Cardiac septum (tissue), 1 donor: ENCODE results near the gene ASCC3. TPM values are rescaled to one million over a fixed set of nuclear protein-coding genes. Genes with fewer than 3 reads are reported as not detected.
"Not testable (repeated sequence)": the region's sequence is repeated elsewhere in the genome, so short reads cannot be mapped to it uniquely, and the experiment has no call there.

Experiments
- DNase-seq: peaks from one replicate; pipeline ENCODE4 v3.0.0-alpha.2; 2020; ENCODE audit warnings: low spot score
- intact Hi-C: fragments of 100-400 bp; cut with DNase I; formaldehyde crosslinking; loops from one replicate; pipeline ENCODE4 v1.14.0; 2022
- total RNA-seq: library from RNA; stranded (reverse); fragmentation: NEBNext Ultra II Directional; extraction: Animal tissue kit (Norgen Biotek cat#: 25700); gene quantifications from one replicate; pipeline ENCODE4 v1.2.1, GENCODE V29; 2021
- donor health status: DM: no; HTN: no; CAD: no.

Gene ASCC3
- total RNA-seq, 1 donor from 2014 or later, result 24.4 TPM

DNA sequence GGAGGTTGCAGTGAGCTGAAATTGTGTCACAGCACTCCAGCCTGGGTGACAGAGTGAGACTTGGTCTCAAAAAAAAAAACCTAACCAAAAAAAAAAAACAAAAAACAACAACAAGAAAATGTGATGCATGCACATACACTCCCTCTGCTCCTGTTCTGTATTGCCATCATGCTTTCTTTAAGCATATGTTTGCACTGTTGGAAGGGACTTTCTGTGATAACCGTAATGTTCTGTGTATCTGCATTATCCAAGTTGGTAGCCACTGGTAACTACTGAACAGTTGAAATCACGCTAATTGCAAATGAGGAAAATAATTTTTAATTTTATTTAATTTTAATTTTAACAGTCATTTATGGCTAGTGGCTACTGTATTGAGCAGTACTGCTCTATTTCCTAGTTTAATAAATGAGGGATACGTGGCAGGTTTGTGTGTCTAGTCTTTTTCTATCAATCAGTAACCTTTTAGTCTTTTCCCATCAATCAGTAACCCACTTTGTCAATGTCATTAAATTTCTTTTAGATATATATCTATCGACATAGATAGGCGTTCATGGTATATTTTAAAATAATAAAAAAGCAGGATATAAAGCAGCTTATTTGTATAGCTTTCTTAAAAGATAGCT is 135.6 kb downstream of the ASCC3 start:
- no peak for DNase-seq
- intact Hi-C loops, result no loop called here

DNA sequence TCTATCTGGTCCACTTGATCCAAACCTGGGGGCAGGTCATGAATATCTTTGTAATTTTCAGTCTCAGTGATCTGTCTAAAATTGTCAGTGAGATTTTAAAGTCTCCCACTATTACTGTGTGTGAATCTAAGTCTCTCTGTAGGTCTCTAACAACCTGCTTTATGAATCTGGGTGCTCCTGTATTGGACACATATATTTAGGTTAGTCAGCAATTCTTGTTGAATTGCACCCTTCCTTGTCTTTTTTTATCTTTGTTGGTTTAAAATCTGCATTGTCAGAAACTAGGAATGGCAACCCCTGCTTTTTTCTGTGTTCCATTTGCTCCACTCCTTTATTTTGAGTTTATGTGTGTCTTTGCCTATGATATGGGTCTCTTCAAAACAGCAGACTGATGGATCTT is 140.7 kb downstream of the ASCC3 start:
- intact Hi-C loops, result no loop called here
- no peak for DNase-seq

DNA sequence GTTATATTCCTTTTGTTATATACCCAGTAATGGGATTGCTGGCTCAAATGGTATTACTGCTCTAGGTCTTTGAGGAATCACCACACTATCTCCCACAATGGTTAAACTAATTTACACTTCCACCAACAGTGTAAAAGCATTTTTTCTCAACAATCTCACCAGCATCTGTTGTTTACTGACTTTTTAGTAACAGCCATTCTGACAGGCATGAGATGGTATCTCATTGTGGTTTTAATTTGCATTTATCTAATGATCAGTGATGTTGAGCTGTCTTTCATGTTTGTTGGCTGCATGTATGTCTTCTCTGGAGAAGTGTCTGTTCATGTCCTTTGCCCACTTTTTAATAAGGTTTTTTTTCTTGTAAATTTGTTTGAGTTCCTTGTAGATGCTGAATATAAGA is 143.4 kb downstream of the ASCC3 start:
- intact Hi-C loops, DNase-seq: not testable (repeated sequence)

DNA sequence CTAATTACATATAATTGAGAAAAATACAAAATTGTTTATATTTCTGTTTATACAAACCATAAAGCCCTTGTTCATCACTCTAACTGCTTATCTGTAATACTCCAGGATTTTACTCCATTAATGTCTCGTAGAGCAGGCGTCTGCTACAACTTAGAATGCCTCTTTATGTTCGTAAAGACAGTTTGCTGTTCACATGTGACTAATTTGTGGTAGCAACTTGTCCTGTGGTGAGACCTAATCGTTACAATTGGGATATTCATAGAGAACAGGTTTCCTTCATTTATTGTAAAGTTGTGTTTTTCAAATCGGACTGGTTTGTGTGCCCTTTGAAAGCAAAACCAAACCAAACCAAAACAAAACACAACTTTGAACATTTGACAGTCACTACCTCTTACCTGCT is 149.7 kb downstream of the ASCC3 start:
- intact Hi-C loops, result no loop called here
- no peak for DNase-seq

DNA sequence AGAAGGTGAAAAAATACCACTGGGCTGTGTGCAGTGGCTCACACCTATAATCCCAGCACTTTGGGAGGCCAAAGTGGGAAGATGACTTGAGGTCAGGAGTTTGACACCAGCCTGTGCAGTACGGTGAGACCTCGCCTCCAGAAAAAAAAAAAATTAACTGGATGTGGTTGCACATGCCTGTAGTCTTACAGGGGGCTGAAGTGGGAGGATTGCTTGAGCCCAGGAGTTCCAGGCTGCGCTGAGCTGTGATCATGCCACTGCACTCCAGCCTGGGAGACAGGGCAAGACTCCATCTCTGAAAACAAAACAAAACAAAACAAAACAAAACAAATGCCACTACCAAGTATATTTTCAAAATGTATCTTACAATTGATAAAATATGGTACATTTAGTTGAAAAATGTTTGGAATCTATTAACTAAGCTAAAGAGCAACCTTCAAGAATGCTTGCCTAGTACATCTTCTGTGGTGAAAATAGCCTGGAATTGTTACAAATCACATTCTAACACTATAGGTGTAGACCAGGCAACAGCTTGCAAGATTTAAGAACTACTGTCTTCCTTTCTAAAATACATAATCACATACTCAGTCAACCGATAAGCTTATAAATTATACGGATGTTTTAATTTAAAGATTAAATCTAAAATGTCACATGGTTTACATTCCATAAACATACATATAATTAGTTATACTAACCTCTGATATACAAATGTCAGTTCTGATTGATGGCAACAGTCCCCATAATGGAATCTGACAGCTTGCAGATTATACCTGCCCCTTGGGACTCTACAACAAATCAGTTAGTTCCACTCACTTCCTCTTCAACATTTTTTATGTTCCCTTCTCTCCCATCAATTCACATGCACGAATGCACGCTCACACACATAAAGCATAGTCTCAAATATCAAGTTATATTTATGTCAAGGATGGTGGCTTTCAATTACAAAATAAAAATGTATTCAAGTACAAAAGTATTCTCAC is 150.8 kb downstream of the ASCC3 start:
- DNase-seq, result no peak
- intact Hi-C loops, result no loop called here

DNA sequence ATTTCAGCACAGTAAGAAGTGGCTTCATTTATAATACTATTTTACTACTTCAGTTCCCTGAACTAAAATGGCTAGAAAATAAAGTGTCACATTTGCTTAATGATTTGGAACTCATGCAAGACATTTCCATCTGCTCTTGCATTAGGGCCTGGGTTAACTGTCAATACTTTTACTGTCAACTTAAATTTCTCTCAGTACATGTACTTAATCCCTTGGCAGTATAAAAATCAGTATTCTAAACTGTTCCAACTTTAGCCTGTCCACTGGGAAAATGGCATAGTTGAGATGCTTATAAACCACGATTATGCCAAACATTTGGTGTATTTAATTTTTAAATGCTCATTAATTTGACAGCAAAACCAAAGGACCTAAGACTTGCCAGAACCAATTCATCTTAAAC is 154.5 kb downstream of the ASCC3 start:
- intact Hi-C loops, result no loop called here
- no peak for DNase-seq

DNA sequence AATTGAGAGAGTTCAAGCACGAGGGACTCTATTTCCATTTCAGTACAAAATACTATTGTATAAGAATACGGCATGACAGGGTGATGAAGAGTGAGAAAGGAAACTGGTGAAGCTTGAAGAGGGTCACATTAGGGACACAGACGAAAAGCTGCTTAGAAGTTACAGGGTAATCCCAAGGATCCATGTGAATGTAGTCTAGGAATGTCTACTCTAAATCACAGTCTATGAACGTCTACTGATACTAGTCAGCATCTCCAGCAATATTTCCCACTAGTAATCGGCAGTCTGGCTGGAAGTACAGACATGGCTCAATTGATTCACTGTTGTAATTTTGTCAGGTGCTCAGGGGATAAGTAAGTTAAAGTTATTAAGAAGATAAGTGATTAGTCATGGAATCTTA is 156.4 kb downstream of the ASCC3 start:
- DNase-seq, result no peak
- intact Hi-C loops, result no loop called here

DNA sequence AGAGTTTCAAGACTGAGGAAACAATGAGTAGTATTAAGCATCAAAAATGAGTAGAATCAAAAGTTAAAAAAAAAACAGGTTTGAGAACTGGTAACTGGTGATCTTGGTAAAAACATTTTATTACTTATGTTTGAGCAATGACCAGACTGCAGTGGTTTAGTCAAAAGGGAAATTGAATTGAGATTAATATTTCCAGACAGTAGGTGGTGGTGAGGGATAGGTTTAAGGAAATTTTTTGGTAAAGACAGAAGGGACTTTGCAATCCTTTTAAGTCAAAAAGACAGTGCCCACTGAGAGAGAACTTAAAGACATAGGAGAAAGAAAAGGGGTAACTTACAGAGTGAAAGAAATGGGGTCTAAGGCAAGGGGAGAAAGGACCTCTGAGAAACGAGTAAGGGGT is 156.9 kb downstream of the ASCC3 start:
- no peak for DNase-seq
- intact Hi-C loops, result no loop called here

DNA sequence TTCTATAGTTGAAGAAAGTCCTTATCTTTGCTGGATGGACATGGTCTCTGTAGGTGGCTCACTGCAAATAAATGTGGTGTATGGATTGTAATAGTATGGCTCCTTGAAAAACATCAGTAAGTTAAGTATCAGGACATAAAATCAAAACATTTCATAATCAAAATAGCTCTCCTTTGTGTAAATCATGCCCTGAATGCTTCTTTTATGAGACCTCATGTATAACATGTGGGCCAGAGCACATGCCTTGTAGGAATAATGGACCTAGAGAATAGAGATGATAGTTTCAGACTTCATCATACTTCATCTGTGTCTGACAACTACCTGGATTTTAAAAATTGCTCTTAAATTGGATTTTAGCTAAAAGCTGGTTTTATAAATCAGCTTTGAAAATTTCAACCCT is 159.9 kb downstream of the ASCC3 start:
- DNase-seq, result no peak
- intact Hi-C loops, result no loop called here

DNA sequence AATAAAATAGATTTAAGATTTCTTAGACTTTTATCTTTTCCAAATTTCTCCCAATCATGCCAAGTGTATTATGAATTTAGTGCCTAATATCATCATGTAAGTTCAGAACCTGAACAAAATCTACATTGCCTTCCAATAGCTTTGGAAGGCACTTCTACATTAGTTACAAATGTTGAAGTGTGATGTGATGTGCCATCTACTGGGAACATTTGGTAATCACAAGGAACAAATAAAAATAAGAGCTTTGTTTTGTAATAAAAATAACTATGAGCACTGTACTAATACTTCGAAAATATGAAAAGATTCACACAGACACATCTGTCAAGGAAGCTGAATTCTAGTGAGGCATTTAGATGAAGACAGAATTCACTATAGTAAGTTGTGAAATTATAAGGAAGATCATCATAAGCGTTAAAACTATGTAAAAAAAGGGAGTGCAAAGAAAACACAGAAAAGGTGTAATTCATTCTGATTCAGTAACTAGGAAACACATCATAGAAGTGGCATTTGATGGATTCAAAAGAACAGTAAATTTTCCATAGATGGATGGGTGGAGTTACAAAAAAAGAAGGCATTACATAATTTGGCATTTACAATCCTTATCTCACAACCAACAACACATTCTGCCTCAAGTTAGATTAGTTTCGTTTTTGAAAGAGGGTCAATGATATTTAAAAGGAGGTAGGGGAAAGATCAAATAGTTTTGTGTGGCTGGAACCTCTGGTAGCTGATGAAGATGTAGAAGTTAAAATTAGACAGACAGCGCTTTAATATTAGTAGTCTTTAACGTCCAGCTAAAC is 161.0 kb downstream of the ASCC3 start:
- intact Hi-C loops, result no loop called here
- no peak for DNase-seq

DNA sequence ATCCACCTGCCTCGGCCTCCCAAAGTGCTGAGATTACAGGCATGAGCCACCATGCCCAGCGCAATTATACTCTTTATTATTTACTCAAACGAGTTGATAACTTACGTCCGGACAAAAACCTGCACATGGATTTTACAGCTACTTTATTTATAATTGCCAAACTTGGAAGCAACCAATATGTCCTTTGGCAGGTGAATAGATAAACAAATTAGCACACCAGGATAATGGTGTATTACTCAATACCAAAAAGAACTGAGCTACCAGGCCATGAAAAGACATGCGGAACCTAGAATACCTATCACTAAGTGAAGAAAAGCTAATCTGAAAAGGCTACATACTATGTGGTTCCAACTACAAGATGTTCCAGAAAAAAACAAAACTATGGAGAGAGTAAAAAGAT is 168.1 kb downstream of the ASCC3 start:
- DNase-seq, result no peak
- intact Hi-C loops, result no loop called here

DNA sequence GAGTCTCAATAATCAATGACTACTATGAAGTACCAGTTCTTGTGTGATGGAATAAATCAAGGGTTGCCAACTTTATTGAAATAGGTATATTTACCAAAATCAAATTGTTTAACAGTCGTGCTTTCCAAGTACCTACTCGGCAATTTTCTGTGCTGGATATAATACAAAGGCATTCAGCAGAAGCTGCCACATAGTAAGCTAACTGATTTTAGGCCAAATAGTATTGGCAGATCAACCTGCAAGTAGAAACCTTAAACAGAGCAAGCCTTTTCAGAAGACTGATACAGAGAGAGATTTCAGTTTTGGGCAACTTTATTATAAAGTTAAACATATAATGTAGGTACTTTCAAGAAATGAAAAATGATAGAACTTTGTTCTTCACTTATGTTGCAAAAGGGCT is 174.6 kb downstream of the ASCC3 start:
- intact Hi-C loops, result no loop called here
- DNase-seq, result no peak

DNA sequence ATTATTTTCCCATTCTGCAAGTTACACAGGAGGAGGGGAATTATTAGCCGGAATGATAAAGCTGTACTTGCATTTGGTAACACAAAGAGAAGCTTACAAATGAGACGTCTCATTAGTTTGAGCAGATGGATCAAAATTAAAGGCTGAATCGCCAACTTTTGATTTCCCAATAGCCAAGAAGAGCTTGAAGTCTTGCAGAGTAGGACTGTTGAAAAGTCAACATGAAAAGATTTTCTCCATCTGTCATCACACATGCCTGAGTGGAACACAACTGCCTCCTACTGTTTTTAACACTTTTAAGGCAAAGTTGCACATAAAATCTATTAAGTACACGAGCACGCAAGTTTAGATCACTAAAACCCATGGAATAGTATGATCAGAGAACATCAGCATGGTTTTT is 176.2 kb downstream of the ASCC3 start:
- intact Hi-C loops, result no loop called here
- DNase-seq, result no peak

DNA sequence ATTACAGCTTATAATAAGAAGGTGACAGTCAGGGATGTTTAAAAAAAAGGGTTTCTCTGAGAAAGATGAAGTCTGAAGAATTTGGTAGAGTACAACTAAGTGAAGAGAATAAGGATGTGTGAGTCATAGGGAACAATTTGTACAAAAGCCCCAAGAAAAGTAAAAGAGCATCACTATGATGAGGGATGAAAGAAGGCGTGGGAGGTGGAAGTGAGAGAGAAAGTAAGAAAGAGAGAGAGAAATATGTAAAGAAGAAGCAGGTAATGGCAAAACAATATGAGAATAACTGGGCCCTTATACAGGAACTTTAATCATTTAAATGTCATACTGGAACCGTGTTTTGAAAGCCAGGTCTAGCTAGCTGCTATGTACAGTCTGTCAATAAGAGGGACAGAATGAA is 179.4 kb downstream of the ASCC3 start:
- intact Hi-C loops, result no loop called here
- DNase-seq, result no peak

DNA sequence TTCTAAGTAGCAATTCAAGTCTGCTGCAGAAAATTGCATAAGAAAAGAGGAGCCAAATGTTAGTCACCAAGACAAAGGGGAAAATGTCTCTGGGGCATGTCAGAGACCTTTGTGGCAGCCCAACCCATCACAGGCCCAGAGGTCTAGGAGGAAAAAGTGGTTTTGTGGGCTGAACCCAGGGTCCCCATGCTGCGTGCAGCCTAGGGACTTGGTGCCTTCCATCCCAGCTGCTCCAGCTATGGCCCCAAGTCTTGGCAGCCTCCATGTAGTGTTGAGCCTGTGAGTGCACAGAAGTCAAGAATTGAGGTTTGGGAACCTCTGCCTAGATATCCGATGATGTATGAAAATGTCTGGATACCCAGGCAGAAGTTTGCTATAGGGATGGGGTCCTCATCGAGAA is 181.1 kb downstream of the ASCC3 start:
- intact Hi-C loops, result no loop called here

DNA sequence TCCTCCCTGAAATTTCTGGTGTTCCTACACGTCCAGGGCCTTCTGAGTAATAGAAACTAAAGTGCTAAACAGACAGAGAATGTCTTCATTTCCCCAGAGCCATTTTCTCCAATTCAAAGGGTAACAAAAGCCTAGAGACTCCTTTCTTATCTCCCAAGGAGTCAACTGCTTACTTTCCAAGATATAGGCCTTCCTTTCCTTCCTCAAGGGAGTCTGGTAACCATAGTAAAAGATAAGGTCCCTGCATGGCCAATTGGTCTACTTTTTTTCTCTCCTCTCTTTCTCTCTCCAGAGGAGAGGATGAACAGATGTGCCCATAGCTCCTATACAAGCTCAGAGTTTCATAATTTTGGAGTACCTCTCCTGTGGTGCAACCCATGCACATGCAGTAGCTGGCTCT is 185.7 kb downstream of the ASCC3 start:
- intact Hi-C loops, result no loop called here
- no peak for DNase-seq

More for the DNA sequence above, 181.1 kb downstream of the ASCC3 start:
- no peak for DNase-seq

DNA sequence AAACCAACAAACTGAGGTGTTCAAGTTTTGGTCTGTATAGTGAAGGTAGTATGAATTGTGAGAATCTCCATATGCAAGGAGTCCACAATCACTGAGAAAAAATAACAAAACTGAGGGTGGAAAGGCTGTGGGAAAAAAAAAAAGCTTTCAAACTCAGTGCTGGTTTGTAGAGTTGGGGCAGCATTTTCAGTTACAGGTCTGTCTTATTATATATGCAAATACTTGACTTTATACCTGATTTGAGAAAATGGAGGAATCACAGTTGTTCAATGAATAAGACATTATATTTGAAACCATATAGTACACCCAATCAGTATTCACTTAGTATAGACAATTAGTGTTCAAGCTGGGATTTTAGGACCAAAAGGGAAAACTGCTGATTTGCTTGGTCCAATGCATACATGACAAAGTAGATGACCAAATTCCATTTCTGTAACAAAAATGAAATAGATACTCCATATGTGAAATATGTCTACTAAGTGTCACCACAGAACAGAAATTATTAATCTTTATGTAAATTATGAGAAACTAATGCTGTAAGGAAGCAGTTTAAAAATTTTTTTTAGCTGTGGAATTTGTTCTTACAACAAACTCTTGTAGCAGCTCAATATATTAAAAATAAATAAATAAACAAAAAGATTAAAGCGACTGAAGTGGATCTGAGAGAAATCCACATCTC is 187.7 kb downstream of the ASCC3 start:
- intact Hi-C loops, result no loop called here
- DNase-seq, result no peak

DNA sequence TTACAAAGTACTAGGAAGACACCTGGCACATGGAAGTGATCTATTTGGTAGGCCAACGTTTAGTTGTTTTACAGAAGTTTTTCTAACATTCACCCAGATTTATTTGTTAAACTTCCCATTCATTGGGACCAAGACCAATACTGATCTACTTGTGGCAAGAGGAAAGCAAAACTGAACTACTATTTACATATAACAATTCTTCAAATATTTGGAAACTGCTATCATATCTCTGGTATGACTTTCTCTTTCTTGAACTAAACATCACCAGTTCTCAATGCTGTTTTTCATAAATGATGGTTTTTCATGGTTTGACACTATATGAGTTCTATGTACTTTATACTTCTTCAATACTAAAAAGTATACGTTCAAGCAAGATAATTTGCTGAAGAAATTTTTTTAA is 189.2 kb downstream of the ASCC3 start:
- DNase-seq, result no peak
- intact Hi-C loops, result no loop called here

DNA sequence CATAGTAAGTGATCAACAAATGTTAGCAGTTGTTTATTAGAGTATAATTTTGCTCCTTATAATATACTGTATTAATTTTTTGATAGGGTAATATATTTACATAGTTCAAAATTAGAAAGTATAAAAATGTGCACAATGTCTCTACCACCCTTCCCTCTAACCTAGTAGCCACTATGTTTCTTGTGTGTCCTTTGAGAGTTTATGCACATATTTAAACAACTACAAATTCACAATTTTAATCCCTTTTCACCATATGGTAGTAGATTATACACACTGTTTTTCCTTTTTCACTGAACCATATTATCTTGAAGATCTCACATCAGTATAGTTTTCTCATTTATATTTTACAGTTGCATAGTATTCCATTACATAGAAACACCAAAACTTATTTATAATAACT is 194.9 kb downstream of the ASCC3 start:
- intact Hi-C loops, result no loop called here
- no peak for DNase-seq

DNA sequence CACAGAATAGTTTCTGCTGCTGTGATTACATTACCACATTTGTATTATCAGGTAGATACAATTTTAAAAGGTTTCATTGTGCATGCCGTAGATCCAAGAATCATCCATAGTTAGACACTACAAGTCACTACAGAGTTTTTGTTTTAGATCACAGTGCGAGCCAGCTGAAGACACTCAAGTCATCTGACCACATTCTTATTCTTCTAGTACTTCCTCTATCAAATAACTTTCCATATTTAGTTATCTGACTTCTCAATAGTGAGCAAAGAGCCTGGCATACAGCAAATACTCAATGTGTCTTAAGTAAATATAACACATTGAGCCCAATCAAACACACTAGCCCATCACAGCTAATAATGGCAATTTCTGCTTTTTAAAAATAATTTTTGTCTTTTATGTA is 195.4 kb downstream of the ASCC3 start:
- intact Hi-C loops, result no loop called here
- no peak for DNase-seq
